GM12878 (cell line): ENCODE results near the gene PMIS2. TPM values are rescaled to one million over a fixed set of nuclear protein-coding genes. Genes with fewer than 3 reads are reported as not detected.

Source experiments
- DPF2 ChIP-seq: fragments of 450-650 bp; IDR thresholded peaks from 2 replicates; pipeline ENCODE4 v1.6.1; 2017; ENCODE audit warnings: mild to moderate bottlenecking
- E2F8 ChIP-seq: fragments of 450-650 bp; IDR thresholded peaks from 2 replicates; pipeline ENCODE4 v1.6.1; 2018; ENCODE audit warnings: mild to moderate bottlenecking, low read depth, moderate library complexity; ENCODE audit not compliant: partially characterized antibody
- E4F1 ChIP-seq: fragments of 450-650 bp; IDR thresholded peaks from 2 replicates; pipeline ENCODE4 v1.6.1; 2018; ENCODE audit warnings: borderline replicate concordance, mild to moderate bottlenecking; ENCODE audit not compliant: partially characterized antibody
- EGR1 ChIP-seq, 2 experiments: IDR thresholded peaks; 1 replicate in 1 of 2; 2 replicates in 1 of 2; pipeline ENCODE4 v1.6.1; 2011 to 2012; ENCODE audit warnings: low read depth in 2 of 2, low read length in 2 of 2, borderline replicate concordance in 1 of 2, mild to moderate bottlenecking in 1 of 2, moderate library complexity in 1 of 2
- EZH2 ChIP-seq: IDR thresholded peaks from 2 replicates; pipeline ENCODE4 v1.6.1; 2012; ENCODE audit warnings: low read depth, mild to moderate bottlenecking, control low read depth, inconsistent platforms, low read length, borderline replicate concordance; ENCODE audit not compliant: control insufficient read depth
- FOXM1 ChIP-seq: IDR thresholded peaks from 2 replicates; pipeline ENCODE4 v1.6.1; 2012; ENCODE audit warnings: low read depth, mild to moderate bottlenecking, inconsistent platforms, low read length, moderate library complexity
- JUNB ChIP-seq: IDR thresholded peaks from 2 replicates; pipeline ENCODE4 v1.6.1; 2016; ENCODE audit warnings: antibody characterized with exemption, mild to moderate bottlenecking
- MTA3 ChIP-seq: IDR thresholded peaks from 2 replicates; pipeline ENCODE4 v1.6.1; 2012; ENCODE audit warnings: low read length, inconsistent platforms, borderline replicate concordance
- NFYB ChIP-seq: IDR thresholded peaks from 2 replicates; pipeline ENCODE4 v1.6.1; 2011; ENCODE audit warnings: low read depth, mild to moderate bottlenecking, low read length, improper control_type of control experiment, moderate library complexity; ENCODE audit not compliant: insufficient read depth
- POU2F2 ChIP-seq: IDR thresholded peaks from 3 replicates; pipeline ENCODE4 v1.6.1; 2011; ENCODE audit warnings: low read depth, mild to moderate bottlenecking, low read length, borderline replicate concordance
- RUNX3 ChIP-seq: IDR thresholded peaks from 2 replicates; pipeline ENCODE4 v1.6.1; 2012; ENCODE audit warnings: low read length, inconsistent platforms
- SKIL ChIP-seq: fragments of 450-650 bp; IDR thresholded peaks from 2 replicates; pipeline ENCODE4 v1.6.1; 2017; ENCODE audit warnings: mild to moderate bottlenecking, low read depth, inconsistent platforms; ENCODE audit not compliant: poor library complexity, severe bottlenecking
- SMARCA5 ChIP-seq: fragments of 450-650 bp; IDR thresholded peaks from 2 replicates; pipeline ENCODE4 v1.6.1; 2017; ENCODE audit warnings: mild to moderate bottlenecking
- SMC3 ChIP-seq: IDR thresholded peaks from 2 replicates; pipeline ENCODE4 v1.6.1; 2011; ENCODE audit warnings: low read length, improper control_type of control experiment, borderline replicate concordance
- STAT1 ChIP-seq: fragments of 450-650 bp; conservative IDR thresholded peaks from 2 replicates; pipeline ENCODE4 v1.6.1; 2014; ENCODE audit warnings: antibody characterized with exemption, mild to moderate bottlenecking
- TBL1XR1 ChIP-seq: IDR thresholded peaks from 2 replicates; pipeline ENCODE4 v1.6.1; 2012; ENCODE audit warnings: low read depth, low read length, improper control_type of control experiment
- TCF12 ChIP-seq: IDR thresholded peaks from 2 replicates; pipeline ENCODE4 v1.6.1; 2011; ENCODE audit warnings: low read depth, mild to moderate bottlenecking, low read length
- ZBED1 ChIP-seq: IDR thresholded peaks from 2 replicates; pipeline ENCODE4 v1.6.1; 2016; ENCODE audit warnings: borderline replicate concordance
- polyA plus RNA-seq, 11 experiments: library from polyadenylated mRNA; depleted of rRNA in 4 of 11; unstranded in 6 of 11; stranded (reverse) in 5 of 11; fragments of >200 nt; fragmentation: Nextera tagmentation in 4 of 11; fragmentation: Illumina TruSeq in 1 of 11; extraction: Ambion mirVana in 4 of 11; extraction: Trizol in 1 of 11; gene quantifications; 1 replicate in 1 of 11; 2 replicates in 10 of 11; pipeline versions ENCODE4 v1.2.1 to v1.2.3, GENCODE V29; 2011 to 2016; ENCODE audit warnings: inconsistent platforms in 2 of 11, missing spikeins in 2 of 11, low read depth in 1 of 11
- total RNA-seq, 4 experiments: library from RNA; depleted of rRNA in 3 of 4; stranded (reverse); fragments of >200 nt in 3 of 4; fragmentation: Illumina TruSeq in 1 of 4; extraction: Trizol in 1 of 4; gene quantifications; 2 replicates each; pipeline versions ENCODE4 v1.2.1 to v1.2.3, GENCODE V29; 2013 to 2021
- TF ChIP-seq, protein P1 (sequence below): fragments of 450-650 bp; IDR thresholded peaks from 2 replicates; pipeline ENCODE4 v1.6.1; 2016; ENCODE audit warnings: mild to moderate bottlenecking, moderate library complexity, borderline replicate concordance

The PMIS2 gene
- total and polyA plus RNA-seq, 10 of the 15 experiments (the other 5 are each of a cell fraction or from before 2014, with no cell fraction given): not detected

GRCh38 chr19:35545855-35546381 lies 40.1 kb upstream of the PMIS2 start (continued):
- no peak for TF ChIP-seq SMC3
- no peak for TF ChIP-seq E4F1
- TF ChIP-seq EGR1 (IDR thresholded peaks at IDR 0.05; ENCODE audit: borderline replicate concordance in 1 of 2, low read depth in 2 of 2, low read length in 2 of 2): peak in 1 of 2 experiments; percentile 71; a peak in 2 of 3 replicates
- peak; percentile 92 for TF ChIP-seq RUNX3
- no peak for TF ChIP-seq FOXM1
- no peak for TF ChIP-seq TBL1XR1
- TF ChIP-seq POU2F2: no peak
- TF ChIP-seq NFYB: no peak
- peak; percentile 55 for TF ChIP-seq SKIL
- TF ChIP-seq, protein P1, sequence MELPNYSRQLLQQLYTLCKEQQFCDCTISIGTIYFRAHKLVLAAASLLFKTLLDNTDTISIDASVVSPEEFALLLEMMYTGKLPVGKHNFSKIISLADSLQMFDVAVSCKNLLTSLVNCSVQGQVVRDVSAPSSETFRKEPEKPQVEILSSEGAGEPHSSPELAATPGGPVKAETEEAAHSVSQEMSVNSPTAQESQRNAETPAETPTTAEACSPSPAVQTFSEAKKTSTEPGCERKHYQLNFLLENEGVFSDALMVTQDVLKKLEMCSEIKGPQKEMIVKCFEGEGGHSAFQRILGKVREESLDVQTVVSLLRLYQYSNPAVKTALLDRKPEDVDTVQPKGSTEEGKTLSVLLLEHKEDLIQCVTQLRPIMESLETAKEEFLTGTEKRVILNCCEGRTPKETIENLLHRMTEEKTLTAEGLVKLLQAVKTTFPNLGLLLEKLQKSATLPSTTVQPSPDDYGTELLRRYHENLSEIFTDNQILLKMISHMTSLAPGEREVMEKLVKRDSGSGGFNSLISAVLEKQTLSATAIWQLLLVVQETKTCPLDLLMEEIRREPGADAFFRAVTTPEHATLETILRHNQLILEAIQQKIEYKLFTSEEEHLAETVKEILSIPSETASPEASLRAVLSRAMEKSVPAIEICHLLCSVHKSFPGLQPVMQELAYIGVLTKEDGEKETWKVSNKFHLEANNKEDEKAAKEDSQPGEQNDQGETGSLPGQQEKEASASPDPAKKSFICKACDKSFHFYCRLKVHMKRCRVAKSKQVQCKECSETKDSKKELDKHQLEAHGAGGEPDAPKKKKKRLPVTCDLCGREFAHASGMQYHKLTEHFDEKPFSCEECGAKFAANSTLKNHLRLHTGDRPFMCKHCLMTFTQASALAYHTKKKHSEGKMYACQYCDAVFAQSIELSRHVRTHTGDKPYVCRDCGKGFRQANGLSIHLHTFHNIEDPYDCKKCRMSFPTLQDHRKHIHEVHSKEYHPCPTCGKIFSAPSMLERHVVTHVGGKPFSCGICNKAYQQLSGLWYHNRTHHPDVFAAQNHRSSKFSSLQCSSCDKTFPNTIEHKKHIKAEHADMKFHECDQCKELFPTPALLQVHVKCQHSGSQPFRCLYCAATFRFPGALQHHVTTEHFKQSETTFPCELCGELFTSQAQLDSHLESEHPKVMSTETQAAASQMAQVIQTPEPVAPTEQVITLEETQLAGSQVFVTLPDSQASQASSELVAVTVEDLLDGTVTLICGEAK: no peak
- no peak; the same call in 1 of the 2 replicates for TF ChIP-seq SMARCA5
- no peak for TF ChIP-seq EZH2
- TF ChIP-seq STAT1: no peak
- peak; percentile 71; the same call in 1 of the 2 replicates for TF ChIP-seq MTA3
- no peak for TF ChIP-seq DPF2
- 0 out of 2 replicates have a peak, but pooled peaks have one; percentile 41 for TF ChIP-seq JUNB
- no peak for TF ChIP-seq ZBED1
- TF ChIP-seq E2F8: no peak
- TF ChIP-seq TCF12: no peak
